Kasumi-1 (cell line): ENCODE data around the gene KCND1.

Experiments used
- DNase-seq, 2 experiments: peaks; one replicate each; lab custom pipeline; 2025; lab: John Stamatoyannopoulos, UW

KCND1 gene

DNA sequence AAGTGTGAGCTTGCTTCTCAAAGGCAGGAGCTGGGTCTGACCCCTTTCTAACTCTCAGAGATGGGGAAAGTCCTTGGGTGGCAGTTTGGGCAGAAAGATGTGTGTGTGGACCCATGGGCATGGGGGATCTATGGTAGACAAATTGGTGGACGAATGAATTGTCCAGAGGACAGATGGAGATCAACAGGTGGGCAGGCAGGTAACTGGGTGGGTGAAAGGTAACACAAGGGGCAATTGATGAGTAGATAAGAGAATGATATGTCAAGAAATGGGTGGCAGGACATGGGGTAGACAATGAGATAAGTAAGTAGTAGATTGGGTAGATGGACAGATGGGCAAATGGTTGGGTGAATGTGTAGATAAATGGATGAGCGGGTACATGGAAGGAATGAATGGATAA lies 2.9 kb upstream of the KCND1 start:
- DNase-seq: no peak

DNA sequence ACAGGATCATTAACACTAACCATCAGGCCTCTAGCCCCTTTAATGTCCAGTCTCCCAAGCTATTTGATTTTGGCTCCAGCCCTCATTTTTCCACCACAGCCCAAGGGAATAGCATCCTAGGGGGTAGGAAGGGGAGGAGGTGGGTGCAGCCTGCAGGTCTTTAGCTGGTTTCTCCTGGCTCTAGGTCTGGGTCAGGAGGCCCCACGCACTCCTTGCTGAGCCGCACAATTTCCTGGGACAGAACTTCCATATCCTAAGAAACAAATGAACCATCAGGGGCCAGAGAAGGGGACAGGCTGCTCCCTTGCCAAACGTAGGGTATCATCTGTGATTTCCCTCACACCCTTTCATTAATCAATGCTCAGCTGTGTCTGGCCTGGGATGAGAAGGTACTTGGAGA lies 2.4 kb upstream of the KCND1 start:
- DNase-seq: no peak

DNA sequence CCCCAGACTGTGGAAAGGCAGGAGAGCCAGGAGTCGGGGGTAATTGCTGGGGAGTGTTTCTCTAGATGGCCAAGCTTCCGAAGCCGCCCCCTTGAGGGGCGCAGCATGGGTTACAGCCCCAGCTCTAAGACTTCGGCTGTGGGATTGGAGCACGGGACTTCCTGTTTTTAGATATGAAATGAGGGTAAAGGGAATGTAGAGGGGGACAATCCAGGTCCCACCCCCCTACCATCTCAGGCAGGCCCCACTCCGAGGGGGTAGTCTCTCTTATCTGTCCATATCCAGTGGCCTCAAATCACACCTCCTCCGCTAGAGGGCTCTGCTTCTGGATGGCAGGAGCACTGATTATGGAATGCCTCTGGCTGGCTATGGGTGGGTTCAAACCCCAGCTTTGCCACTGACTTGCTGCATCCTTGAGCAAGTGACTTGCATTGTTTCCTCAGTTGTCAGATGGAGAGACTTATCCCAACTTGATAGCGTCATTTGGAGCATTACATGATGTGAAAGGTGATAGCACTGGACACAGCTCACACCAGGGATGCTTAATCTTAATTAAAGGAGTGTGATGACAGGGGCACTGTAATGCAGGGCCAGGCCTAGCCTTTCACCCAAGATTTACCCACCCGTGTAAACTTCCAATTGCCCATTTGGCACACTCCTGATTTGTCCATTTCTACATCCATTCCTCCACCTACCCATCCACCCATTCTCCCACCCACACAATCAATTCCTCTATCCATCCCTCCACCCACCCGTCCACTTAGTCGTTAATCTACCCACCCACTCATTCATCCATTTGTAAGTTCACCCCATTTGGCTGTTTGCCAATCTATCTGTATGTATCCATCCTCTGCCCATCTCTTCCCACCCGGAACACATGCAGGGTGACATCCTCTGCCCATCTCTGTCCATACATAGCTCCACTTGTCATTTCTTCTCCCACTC lies 848 bp upstream of the KCND1 start:
- DNase-seq: peak; percentile 7 to 46

DNA sequence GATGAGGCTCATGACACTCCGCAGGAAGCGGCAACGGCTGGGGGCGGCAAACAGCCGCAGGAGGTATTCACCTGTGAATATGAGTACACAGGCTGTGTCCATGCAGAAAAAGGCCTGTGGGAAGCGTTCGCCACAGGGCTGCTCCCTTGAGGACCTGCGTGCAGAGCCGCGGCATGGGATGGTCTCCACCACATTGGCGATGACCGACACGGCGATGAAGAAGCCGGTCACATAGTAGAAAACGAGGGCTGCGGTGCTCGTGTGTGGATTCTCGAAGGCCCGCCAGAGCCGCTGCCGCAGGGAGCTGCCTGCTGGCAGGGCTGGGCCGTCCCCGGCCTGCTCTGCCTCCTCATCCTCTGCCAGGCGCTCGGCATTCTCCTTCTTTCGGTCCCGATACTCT lies 2.2 kb downstream of the KCND1 start:
- DNase-seq: no peak

DNA sequence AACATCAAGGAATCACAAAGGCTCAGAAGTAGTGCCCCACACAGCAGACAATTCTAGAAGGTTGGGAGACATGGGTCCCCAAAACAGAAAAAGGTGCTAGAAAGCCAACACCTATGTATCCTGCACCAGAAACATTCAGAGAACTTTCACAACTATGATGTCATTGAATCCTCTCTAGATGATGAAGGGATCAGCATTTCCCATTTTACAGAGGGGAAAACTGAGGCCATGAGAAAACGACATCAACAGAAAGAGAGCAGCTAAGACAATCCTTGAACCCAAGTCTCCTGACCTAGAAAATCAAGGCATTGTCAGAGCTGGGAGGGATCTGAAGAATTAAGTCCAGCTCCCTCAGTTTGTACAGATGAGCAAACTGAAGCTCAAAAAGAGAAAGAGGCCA lies 3.3 kb downstream of the KCND1 start:
- DNase-seq: no peak

DNA sequence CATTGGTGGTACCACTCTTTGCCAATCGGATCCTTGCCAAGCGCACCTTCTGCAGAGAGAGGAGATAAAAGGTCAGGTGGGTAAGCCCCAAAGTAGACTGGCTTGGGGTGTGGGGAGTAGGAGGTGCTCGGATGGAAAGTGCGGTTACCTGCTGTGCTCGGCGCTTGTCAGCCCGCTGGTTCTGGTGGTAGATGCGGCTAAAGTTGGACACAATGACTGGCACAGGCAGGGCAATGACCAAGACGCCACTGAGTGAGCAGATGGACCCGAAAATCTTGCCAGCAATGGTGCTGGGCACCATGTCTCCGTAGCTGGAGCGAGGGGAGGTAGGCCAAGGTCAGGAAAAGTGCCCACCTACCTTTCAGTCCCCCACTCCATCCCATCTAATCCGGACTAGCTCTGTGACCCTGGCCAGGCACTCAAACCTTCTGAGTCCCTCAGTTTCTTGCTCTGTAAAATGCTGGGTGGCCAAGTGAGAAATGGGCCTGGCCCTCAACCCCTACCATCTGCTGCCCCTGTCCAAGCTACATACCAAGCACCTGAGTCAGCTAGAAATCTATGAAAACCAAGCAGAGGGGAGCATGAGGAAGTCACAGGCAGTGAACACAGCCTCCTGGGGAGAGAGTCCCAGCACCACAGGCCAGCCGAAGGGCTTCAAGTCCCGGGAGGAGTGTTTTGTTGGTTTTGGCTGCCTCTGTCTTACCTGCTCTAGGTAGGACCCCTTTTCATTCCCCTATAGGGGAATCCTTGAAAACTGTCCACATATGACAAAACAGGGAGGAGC lies 4.7 kb downstream of the KCND1 start:
- no peak for DNase-seq

DNA sequence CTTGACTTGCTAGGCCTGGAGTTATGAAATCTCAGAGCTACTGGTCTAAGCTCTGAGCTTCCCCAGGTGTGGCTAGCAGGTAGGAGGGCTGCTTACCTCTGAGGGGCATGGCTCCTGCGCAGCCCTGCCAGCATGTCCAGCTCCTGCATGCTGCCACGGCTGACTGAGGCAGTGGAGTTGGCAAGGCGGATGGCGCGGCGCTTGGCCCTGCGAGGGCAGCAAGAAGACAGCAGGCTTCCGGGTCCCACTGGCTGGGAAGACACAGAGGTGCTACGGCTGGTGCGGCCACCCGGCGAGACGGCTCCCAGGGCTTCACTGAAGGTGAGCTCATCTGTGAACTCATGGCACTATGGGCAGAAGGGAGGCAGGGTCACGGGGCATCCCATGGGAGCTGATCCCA lies 5.7 kb downstream of the KCND1 start:
- DNase-seq: no peak

DNA sequence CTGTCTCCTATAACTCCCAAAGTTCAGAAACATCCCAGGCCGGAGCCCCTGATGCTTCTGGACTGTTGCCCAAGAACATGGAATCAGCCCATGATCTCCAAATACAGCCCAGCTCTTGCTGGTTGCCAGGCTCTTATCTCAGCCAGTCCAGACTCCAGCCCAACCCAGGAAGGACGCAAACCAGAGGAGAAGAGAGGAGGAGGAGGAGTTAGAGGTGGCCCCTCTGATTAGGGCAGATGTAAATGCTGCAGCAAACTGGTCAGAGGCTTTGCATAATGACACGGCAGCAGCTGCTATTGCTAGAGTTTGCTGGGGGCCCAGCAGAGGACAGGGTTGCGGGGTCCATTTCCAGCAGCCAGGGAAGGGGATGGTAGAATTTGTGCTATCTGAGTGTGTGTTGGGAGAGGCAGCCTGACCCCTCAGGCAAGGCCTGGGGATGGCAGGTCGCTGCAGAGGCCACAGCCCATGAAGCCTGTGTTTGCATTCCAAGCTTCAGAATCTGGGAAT lies 10.0 kb downstream of the KCND1 start:
- DNase-seq: no peak

DNA sequence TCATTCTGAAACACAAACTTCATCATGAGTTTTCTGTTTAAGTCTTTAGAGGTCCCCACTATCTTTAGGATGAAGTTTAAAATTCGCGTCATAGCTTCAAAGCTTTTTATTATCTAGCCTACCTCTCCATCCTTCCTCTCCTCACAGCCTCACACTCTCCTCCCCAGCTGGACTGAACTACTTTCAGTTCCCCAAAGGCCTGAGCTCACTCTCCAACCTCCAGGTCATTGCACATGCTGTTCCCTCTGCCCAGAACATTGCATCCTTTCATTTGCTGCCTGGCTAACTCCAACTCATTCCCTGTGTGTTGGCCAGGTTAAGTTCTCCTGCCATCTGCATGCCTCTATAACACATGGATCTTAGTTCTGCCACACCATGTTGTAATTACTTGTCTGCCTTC lies 11.4 kb downstream of the KCND1 start:
- DNase-seq: no peak

DNA sequence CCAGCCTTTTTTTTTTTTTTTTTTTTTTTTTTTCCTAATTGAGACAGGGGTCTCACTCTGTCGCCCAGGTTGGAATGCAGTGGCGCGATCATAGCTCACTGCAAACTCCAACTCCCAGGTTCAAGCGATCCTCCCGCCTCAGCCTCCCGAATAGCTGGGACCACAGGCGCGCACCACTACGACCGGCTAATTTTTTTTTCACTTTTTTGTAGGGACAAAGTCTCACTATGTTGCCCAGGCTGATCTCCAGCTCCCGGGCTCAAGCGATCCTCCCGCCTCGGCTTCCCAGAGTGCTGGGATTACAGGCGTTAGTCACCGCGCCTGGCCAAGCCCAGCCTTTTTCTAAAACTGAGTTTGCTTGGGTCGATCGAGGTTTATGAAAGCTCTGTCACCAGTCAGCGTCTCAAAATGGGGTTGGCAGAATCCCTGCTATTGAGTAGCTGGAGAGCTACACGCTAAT lies 13.0 kb downstream of the KCND1 start:
- peak; percentile 7 to 32 for DNase-seq

DNA sequence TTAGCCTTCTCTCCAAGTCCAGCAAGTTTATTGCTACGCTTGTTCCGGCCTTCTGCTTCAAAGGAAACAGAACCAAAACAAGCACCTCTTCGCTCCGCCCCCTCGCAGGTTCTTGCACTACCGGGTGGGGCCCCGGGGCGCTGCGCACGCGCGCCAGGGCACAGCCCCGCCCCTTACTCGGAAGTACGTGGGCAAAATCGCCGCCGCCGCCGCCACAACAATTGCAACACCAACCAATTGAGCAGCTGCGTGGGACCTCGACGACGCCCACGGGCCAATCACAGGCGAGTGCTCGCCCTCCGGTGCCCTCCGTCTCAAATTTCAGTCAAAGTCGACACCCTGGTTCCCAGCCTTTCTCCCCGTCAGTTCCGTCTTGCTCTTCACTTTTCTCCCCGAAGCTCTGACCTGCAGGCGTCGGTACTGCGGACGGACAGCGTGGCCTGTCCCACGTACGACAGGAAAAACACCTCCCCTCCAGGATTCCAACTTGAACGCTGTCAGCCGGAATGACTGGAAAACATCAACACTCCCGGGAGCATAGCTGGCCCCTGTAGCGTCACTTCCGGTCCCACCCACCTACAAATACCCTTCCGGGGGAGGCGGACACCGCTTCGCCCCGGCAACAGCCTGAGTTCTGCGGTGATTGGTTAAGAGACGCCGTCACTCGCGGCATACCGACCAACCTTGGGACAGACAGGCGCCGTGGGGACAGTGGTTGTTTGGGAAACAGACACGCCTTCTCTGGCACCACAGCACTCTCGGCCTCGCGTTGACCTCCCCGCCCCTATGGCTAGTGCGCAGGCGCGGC lies 13.6 kb downstream of the KCND1 start:
- peak; percentile 92 to 94 for DNase-seq

DNA sequence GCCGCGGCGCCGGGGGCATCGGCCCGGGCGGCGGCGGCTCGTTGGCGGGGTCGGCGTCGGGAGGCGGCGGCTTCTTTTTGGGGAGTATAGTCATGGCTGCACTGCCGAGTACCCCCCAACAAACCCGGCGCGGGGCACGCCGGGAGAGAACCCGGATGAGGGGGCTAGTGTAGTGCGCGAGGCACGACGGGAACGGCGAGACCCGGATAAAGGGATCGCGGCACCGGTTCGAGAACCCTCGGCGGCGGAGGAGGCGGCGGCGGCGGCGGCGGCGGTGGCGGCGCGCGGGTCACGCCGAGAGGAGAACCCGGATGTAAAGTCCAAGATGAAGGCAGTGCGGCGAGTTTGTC lies 14.2 kb downstream of the KCND1 start, which contains the start of gene OTUD5:
Gene OTUD5 (minus strand): TSS at position 131 of the 350 bp plus-strand sequence. CDS start 37 bp downstream, at position 94.
- peak; percentile 38 to 53 for DNase-seq

DNA sequence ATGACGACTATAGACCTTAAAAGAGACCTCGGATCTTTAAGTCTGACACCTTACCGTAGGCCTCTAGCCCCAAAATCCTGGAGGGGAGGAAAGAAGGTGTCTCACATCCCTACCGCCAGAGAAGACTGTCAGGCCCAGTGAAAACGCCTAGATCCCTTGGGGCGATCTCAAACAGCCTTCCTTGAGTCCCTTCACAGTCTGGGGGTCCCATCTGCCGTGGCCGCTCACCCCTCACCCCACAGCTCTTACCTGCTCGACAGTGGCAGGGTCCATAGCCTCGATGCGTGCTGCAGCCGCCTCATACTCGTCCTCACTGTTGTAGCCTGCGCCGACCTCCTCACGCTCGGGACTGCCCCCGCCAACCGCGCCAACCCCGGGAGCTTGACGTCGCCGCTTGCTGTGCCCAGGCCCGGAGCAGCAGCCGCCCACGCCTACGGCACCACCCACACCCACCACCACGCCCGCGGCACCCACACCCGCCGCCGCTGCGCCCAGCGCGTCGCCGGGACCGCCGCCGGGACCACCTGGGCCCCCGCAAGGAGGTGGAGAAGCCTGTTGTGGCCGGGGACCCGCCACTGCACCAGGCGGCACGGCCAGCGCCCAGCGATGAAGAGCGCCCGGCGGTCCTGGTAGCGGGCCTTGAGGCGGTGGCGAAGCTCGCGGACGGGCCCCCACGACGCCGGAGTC lies 14.8 kb downstream of the KCND1 start:
- DNase-seq: no peak

DNA sequence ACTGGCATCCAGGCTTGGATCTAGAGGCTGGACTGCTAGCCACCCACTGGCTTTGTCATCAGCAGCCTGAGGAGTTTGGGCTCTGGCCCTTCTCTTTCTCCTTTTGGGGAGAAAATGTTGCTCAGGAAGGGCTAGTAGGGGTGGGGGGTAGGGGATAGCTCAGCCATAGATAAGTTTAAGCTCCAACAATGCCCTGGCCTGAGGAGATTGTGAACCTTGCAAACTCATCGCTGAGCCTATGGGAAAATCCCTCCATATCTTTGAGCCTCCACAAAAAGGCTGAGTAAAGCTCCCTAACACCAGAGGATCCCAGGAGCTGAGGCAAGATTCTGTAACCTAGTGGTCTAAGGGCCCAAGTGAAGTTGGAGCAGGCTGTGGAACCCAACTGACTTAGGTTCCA lies 23.1 kb downstream of the KCND1 start:
- DNase-seq: no peak

DNA sequence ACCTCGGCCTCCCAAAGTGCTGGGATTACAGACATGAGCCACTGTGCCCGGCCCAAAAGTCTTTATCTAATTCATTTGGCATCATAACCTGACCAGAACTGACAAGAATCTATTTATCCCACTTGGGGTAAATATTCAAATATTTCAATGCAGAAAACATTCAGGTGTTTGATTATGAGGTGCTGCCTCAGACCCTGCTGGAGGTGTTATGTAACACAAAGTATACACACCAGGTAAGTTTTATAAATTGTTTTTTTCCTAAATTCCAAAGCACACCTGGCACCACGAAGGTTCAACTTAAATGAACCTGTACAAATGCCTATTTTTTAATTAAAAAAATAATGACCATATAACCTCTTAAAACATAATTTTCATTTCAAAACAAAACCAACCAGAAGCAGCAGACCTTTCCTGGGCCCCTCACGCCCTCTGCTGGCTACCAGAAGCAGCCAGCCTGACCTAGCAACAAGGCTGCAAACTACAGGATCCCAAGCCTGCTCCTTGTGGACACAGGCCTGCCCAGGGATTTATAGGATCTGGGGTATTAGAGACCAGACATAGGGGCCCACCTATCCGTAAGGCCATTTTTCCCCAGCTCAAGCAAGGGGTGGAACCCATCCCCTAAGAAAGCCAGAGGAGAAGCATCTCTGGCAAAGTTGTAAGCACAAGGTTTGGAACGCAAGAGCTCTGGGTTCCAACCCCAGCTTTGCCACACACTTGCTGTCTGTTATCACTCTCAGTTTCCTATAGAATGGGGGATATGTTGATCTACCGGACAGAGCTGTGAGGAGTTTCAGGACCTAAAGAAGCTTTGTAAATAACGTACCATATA lies 25.9 kb downstream of the KCND1 start:
- DNase-seq: peak; percentile 20 to 57

DNA sequence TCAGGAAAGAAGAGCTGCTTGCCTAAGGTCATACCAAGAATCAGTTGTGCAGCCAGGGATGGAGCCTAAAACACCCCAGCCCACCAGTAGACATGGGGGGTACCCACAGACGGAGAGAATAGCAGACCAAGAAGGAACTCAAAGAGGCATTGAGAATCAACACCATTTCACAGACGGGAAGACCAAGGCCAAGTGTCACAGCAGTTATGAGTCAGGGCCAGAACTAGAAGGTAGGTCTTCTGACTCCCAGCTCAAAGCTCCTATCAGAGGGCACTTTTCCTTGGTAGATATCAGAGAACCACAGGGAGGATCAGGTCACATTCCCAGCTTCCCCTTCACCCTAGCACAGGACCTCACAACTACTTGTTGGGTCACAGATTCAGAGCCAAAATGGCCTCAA lies 28.7 kb downstream of the KCND1 start:
- DNase-seq: no peak

DNA sequence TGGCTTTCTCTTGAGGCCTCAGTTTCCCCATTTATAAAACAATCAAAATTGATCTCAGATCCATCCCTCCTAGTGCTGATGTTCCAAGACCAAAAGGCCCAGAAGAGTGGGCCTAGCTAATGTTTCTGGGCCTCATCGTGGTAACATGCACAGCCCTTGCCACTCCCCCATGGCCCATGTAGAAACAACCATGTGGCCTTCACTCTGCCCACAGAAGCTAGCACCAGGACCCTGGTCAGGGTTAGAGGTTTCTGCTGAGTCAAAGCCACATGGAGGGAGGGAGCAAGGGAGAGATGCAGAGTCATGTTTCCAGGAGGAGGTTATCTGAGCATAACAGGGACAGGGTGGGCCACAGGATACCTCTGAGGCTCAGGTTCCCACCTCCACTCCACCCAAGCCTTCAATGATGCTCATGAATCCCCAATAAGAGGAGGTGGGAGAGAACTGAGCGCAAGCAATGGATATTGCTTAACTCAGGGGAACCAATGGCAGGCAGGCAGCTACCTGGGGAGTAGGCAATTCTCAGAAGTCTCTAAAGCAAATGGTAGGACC lies 31.2 kb downstream of the KCND1 start:
- no peak for DNase-seq

DNA sequence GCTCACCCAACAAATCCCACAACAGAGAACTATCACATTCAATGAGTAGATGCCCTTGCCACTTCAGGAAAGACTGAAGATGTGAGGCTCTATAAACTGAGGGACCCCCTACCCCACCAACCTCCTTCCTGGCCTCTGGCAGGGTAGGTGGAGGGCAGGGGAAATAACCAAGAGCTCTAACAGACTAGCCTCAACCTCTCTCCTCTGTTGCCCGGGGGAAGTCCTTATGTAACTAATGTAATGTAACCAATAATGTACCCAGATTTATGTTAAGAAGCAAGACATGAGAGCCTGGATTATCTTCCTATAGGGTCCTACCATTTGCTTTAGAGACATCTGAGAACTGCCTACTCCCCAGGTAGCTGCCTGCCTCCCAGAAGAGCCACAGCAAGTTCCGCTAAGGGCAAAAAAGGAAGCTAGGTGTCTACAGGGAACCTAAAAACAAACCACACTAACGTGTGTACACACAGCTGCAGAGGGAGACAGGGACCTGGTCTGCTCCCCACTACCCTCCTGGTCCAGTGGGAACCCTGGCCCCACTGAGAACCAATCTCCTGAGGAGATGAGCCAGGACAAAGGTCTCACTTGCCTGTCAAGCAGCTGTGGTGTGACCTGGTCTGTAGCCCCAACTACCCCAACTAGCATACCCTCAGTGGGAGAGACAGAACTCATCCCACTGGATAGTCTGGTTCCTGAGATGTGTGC lies 32.0 kb downstream of the KCND1 start:
- DNase-seq: no peak

DNA sequence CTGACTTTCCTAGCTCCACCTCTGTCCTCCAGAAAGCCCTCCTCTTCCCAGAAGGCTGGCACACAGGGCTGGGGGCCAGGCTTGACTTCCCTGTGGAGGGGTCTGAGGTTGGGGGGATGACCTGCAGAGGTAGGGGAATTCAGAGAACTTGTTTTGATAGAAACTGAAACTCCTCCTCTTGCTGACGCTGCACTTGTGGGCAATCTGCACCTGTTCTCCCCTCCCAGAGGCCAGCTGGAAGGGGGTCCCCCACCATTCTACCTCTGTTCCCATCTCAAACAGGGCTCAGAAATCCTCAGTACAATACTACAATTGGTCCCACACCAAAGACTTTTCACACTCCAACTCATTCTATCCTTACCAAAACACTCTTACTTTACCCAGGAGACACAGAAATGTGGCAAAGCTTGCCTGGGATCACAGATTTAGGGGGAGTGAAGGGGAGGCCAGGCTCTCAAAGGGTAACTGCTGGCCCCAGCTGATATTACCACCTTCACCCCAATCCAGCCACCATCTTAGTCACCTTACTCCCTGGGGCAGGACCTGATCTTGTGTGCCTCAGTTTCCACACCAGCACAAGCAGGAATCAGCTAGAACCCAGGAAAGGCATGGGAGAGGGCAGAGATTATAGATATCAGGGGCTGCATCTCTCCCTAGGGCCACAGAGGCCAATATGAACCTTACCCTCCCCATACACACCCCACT lies 32.8 kb downstream of the KCND1 start:
- no peak for DNase-seq
